Peyer's patch (tissue), 4 donors: Measurements from ENCODE around the gene SERPINH1. TPM values are rescaled to one million over a fixed set of nuclear protein-coding genes. Genes with fewer than 3 reads are reported as not detected.

Source experiments
- DNase-seq, 3 donors: peaks; one replicate each; pipeline ENCODE4 v3.0.0-alpha.2; 2017 to 2019
- H3K27ac ChIP-seq, 4 donors: fragments of 200-600 bp; sonication (generic); one replicate each; pipeline ENCODE4 v1.5.1; 2016 to 2019
- H3K27me3 ChIP-seq, 2 donors: fragments of 200-600 bp; sonication (generic); one replicate each; pipeline ENCODE4 v1.5.1; 2019
- H3K36me3 ChIP-seq, 3 donors: fragments of 200-600 bp; sonication (generic); one replicate each; pipeline ENCODE4 v1.5.1; 2016 to 2019
- H3K4me1 ChIP-seq, 4 donors: fragments of 200-600 bp; sonication (generic); one replicate each; pipeline ENCODE4 v1.5.1; 2016 to 2019
- H3K4me3 ChIP-seq, 4 donors: fragments of 200-600 bp; sonication (generic); 1 replicate in 3 of 4; 2 replicates in 1 of 4; pipeline ENCODE4 v1.5.1; 2016 to 2019; ENCODE audit warnings: mild to moderate bottlenecking in 1 of 4
- H3K9me3 ChIP-seq, 4 donors: fragments of 200-600 bp; sonication (generic); one replicate each; pipeline ENCODE4 v1.5.1; 2016 to 2019; ENCODE audit warnings: mild to moderate bottlenecking in 1 of 4
- CTCF ChIP-seq, 6 experiments: fragments of 450-650 bp in 4 of 6; fragments of 200-600 bp in 2 of 6; sonication (generic) in 1 of 6; IDR thresholded peaks; one replicate each; pipeline ENCODE4 v1.5.1; 2017 to 2019; ENCODE audit warnings: antibody characterized with exemption in 6 of 6, mild to moderate bottlenecking in 3 of 6, moderate library complexity in 1 of 6
- POLR2A ChIP-seq, 2 donors: fragments of 450-650 bp; IDR thresholded peaks; one replicate each; pipeline ENCODE4 v1.5.1; 2017; ENCODE audit warnings: antibody characterized with exemption in 2 of 2, mild to moderate bottlenecking in 2 of 2, moderate library complexity in 2 of 2
- total RNA-seq, 4 donors: library from RNA; depleted of rRNA; stranded (reverse); fragments of >200 nt; gene quantifications; one replicate each; pipeline ENCODE4 v1.1.0, GENCODE V29; 2016

Gene SERPINH1
- total RNA-seq, 4 donors from 2014 or later: 35.4 to 50.9 (median 43.4) TPM

- Histone ChIP-seq H3K27me3 (no peaks in the 10 kb centered on the region), H3K36me3 (no peaks in the 10 kb centered on the region), H3K27ac (no peak overlapping the region), H3K4me3 (peak overlapping the region in 2 of 4 donors; percentile 78 to 87), H3K4me1 (peaks cover 0 to 17% (median 0%) of the 10 kb centered on the region in 4 donors), H3K9me3 (no peaks in the 10 kb centered on the region)
- no peak for TF ChIP-seq POLR2A (IDR thresholded peaks at IDR 0.05)
- no peak for TF ChIP-seq CTCF (IDR thresholded peaks at IDR 0.05)
- DNase-seq: no peak
Measured at GRCh38 chr11:75523811-75524664, 38.0 kb upstream of the SERPINH1 start.

DNA sequence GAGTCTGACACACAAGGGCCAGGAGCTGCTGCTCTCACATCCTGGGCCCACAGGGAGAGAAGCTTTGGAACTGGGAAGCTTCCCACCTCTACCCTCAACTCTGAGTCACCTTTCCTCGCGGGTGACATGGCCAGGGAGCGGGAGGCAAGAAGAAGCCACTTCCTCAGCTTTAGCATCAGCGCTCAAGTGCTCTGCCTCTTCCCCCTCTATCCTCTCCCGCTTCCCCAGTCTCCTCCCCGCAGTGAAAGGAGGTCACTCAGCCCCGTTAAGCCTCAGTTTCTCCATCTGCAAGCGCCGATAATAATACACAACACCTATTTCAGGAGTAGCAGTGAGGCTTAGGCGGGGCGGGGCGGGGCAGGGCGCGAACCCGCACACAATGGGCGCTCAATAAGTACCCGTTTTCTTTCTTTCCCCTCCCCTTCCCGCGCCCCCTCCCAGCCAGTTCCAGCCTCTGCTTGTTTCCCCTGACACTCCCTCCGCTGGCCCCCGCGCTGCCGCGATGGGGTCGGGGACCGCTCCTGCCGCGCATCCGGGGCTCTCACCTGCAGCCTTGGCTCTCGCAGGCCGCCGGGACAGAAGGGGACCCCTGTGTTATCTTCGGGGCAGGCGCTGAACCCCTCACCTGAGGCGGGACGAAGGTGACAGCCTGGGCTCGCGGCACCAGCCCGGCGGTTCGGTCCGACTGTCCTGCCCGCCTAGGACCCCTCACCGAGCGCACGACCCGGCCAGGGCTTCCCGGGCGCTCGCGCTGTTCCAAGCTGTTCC is 37.2 kb upstream of the SERPINH1 start:
- Histone ChIP-seq H3K36me3 (no peaks in the 10 kb centered on the region), H3K27ac (peak overlapping the region in 1 of 4 donors; percentile 68), H3K27me3 (no peaks in the 10 kb centered on the region), H3K9me3 (no peaks in the 10 kb centered on the region), H3K4me3 (peak overlapping the region; percentile 46 to 87 (median 80)), H3K4me1 (peaks cover 0 to 17% (median 0%) of the 10 kb centered on the region in 4 donors)
- DNase-seq: peak; percentile 26 to 63 (median 55)
- TF ChIP-seq POLR2A (IDR thresholded peaks at IDR 0.05): no peak
- no peak for TF ChIP-seq CTCF (IDR thresholded peaks at IDR 0.05)

DNA sequence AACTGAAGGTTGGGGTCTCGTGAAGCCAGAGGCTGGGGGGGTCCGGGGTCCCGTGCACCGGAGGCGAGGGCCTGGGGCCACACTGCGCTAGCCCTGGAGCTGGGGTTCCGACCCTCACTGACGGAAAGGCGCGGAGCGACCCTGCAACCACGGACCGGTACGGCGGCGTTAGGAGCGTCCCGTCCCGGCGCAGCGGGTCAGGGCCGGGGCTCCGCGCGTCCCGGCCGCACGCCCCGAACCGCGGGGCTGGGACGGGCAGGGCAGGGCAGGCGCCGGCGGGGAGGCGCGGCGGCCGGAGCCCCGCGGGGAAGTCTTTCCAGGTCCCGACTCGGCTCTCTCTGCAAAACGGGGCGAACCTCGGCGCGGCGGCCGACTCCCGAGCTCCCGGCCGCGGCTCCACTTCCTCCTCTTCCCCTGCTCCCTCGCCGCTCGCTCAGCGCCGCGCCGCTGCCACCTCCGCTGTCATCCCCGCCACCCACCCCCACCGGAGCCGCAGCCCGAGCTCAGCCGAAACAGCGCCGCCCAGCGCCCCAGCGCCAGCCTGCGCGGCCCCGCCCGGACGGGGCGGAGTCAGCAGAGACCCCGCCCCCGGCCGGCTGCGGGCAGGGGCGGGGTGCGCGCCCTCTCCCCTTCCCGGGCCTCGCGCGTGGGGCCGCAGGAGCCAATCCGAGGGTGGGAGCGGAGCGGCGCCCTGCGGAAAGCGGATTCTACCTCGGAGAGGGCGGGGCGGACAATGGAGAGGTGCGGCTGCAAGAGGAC is 36.4 kb upstream of the SERPINH1 start, which contains the start of gene GDPD5:
TSS of gene GDPD5 (minus strand) at position 509 of the 759 bp plus-strand sequence. CDS start 48,206 bp downstream, outside the sequence.
- Histone ChIP-seq H3K4me1 (peaks cover 0 to 17% (median 0%) of the 10 kb centered on the region in 4 donors), H3K27ac (peak within 1 kb of the TSS in 2 of 4 donors; percentile 37 to 68), H3K36me3 (no peaks in the 10 kb centered on the region), H3K9me3 (no peaks in the 10 kb centered on the region), H3K4me3 (peak within 1 kb of the TSS; percentile 46 to 87 (median 80)), H3K27me3 (no peaks in the 10 kb centered on the region)
- peak; percentile 77 to 92 (median 89) for DNase-seq
- TF ChIP-seq POLR2A (IDR thresholded peaks at IDR 0.05) (peak in 1 of 2 donors; percentile 30), CTCF (IDR thresholded peaks at IDR 0.05) (peak; percentile 22 to 69 (median 52))

- Histone ChIP-seq H3K4me1 (peaks cover 0 to 17% (median 0%) of the 10 kb centered on the region in 4 donors), H3K36me3 (no peaks in the 10 kb centered on the region), H3K9me3 (no peaks in the 10 kb centered on the region), H3K27me3 (no peaks in the 10 kb centered on the region), H3K4me3 (peak overlapping the region; percentile 46 to 87 (median 80)), H3K27ac (peak overlapping the region in 2 of 4 donors; percentile 37 to 68)
- no peak for TF ChIP-seq CTCF (IDR thresholded peaks at IDR 0.05)
- TF ChIP-seq POLR2A (IDR thresholded peaks at IDR 0.05): no peak
- no peak for DNase-seq
Measured at GRCh38 chr11:75526192-75526541, 35.9 kb upstream of the SERPINH1 start.

DNA sequence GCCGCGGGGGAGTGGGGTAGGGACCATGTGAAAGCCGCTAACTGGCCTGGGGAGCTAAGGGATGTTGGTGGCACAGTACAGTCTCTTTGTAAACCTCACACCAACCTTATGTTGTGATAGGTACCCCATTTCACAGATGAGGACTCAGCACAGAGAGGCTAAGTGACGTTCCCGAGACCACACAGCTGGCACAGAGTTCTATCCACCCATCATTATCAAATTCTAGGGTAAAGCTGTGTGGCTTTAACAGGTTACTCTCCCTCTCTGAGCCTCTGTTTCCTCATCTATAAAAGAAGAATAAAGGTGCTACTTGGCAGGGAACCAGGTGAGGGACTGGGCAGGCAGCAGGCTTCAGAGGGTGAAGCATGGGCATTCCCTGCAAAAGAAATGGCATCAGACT is 34.9 kb upstream of the SERPINH1 start:
- TF ChIP-seq CTCF (IDR thresholded peaks at IDR 0.05): no peak
- TF ChIP-seq POLR2A (IDR thresholded peaks at IDR 0.05): no peak
- Histone ChIP-seq H3K27me3 (no peaks in the 10 kb centered on the region), H3K27ac (no peak overlapping the region), H3K4me1 (peaks cover 0 to 17% (median 0%) of the 10 kb centered on the region in 4 donors), H3K36me3 (no peaks in the 10 kb centered on the region), H3K4me3 (no peak overlapping the region), H3K9me3 (no peaks in the 10 kb centered on the region)
- no peak for DNase-seq
